Rectal smooth muscle tissue (tissue), 1 donor: ENCODE results near the gene TSHZ2.
"Not testable (repeated sequence)": the region's sequence is repeated elsewhere in the genome, so short reads cannot be mapped to it uniquely, and the experiment has no call there.

ENCODE experiments used
- H3K27ac ChIP-seq: one replicate; pipeline ENCODE4 v1.7.0; 2013; ENCODE audit warnings: low read depth, low read length, inconsistent platforms
- H3K27me3 ChIP-seq: one replicate; pipeline ENCODE4 v1.7.0; 2013; ENCODE audit warnings: low read length; ENCODE audit not compliant: control insufficient read depth, insufficient read depth
- H3K36me3 ChIP-seq: one replicate; pipeline ENCODE4 v1.7.0; 2013; ENCODE audit warnings: low read length; ENCODE audit not compliant: control insufficient read depth, insufficient read depth
- H3K4me1 ChIP-seq: one replicate; pipeline ENCODE4 v1.7.0; 2013; ENCODE audit warnings: low read length; ENCODE audit not compliant: control insufficient read depth, insufficient read depth
- H3K4me3 ChIP-seq: one replicate; pipeline ENCODE4 v1.7.0; 2013; ENCODE audit warnings: low read length
- H3K9ac ChIP-seq: one replicate; pipeline ENCODE4 v1.7.0; 2013; ENCODE audit warnings: low read length

TSHZ2 gene

DNA sequence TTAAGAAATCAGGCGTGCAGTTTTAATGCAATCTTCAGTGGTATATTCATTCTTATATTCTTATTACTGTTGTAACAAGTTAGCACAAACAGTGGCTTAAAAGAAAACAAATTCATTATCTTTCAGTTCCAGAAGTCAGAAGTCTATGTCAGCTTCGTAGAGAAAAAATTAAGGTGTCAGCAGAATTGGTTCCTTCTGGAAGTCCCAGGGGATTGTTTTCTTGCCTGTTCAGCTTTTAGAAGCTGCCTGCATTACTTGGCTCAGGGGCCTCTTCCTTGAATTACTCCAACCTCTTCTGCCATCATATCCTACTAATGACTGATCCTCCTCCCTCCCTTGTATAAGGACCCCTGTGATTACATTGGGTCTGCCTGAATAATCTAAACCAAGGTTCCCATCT, 377.6 kb downstream of the TSHZ2 start:
- Histone ChIP-seq H3K9ac (no peak overlapping the region), H3K27ac (no peak overlapping the region), H3K4me1 (no peaks in the 10 kb centered on the region), H3K36me3 (no peaks in the 10 kb centered on the region), H3K4me3 (no peak overlapping the region), H3K27me3 (no peaks in the 10 kb centered on the region)

- Histone ChIP-seq H3K9ac (no peak overlapping the region), H3K4me3 (no peak overlapping the region), H3K27me3 (no peaks in the 10 kb centered on the region), H3K4me1 (no peaks in the 10 kb centered on the region), H3K27ac (no peak overlapping the region), H3K36me3 (no peaks in the 10 kb centered on the region)
These were observed 380.7 kb downstream of the TSHZ2 start for GRCh38 chr20:53352727-53353440.

DNA sequence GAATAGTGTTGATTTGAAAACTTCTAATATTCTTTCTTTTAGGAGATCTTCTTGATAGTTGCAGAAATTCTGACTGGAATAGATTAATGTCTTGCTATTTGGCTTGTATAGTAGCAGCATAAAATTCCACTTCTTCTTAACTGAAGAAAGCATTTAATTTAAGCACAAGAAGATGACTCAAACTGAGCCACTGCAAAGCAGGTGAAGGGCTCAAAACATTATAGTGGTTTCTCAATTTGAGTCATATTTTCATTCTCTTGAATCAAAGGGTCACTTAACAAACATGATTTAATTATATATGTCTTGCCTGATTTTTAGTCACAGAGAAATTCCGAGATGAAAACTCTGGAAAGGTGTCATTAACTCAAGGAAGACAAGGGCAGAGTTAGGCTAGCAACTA, 382.2 kb downstream of the TSHZ2 start:
- no peak overlapping the region for H3K9ac ChIP-seq
- H3K27ac ChIP-seq: no peak overlapping the region
- no peaks in the 10 kb centered on the region for H3K27me3 ChIP-seq
- no peaks in the 10 kb centered on the region for H3K4me1 ChIP-seq
- H3K36me3 ChIP-seq: no peaks in the 10 kb centered on the region
- H3K4me3 ChIP-seq: no peak overlapping the region

- no peaks in the 10 kb centered on the region for H3K36me3 ChIP-seq
- no peak overlapping the region for H3K9ac ChIP-seq
- no peak overlapping the region for H3K27ac ChIP-seq
- no peaks in the 10 kb centered on the region for H3K27me3 ChIP-seq
- H3K4me3 ChIP-seq: no peak overlapping the region
- H3K4me1 ChIP-seq: no peaks in the 10 kb centered on the region
These were observed 383.6 kb downstream of the TSHZ2 start for GRCh38 chr20:53355790-53356189.

DNA sequence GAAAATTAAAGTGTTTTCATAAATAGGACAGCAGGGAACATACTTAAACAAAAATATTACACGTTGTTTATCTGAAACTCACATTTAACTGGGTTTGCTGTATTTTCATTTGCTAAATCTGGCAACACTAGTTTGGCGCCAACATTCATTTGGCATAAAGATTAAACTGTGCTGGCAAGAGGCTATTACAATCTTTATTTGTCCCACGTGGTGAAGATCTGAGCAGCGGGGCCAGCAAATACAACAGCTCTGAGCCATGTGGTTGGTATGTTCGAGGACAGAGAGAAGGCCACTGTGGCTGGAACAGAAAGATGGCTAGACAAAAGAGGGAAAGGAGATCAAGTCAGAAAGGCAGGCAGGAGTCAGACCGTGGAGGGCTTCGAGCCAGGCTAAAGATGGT, 387.3 kb downstream of the TSHZ2 start:
- Histone ChIP-seq H3K27ac (no peak overlapping the region), H3K4me1 (no peaks in the 10 kb centered on the region), H3K4me3 (no peak overlapping the region), H3K9ac (no peak overlapping the region), H3K36me3 (no peaks in the 10 kb centered on the region), H3K27me3 (no peaks in the 10 kb centered on the region)

DNA sequence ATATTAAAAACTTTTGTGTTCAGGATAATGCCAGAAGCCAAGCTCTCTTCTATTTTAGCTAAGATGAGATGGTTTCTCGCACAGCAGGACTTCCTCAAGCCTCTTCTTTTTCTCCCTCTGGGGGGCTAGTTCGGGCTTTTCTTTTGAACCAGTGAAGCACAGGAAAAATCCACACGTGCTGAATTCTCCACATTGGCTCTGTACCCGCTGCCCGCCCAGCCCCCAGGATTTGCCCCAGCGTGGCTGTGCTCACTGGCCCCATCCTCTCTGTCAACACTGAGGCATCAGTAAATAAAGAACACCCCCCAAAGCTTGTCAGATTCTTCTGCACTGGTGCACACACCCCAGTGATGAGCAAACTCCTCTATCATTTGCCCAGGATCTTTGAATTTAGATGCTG, 388.7 kb downstream of the TSHZ2 start:
- no peaks in the 10 kb centered on the region for H3K36me3 ChIP-seq
- no peak overlapping the region for H3K27ac ChIP-seq
- H3K4me3 ChIP-seq: no peak overlapping the region
- H3K4me1 ChIP-seq: no peaks in the 10 kb centered on the region
- no peak overlapping the region for H3K9ac ChIP-seq
- H3K27me3 ChIP-seq: no peaks in the 10 kb centered on the region

GRCh38 chr20:53362736-53363135, 390.6 kb downstream of the TSHZ2 start:
- Histone ChIP-seq H3K36me3 (no peaks in the 10 kb centered on the region), H3K4me1 (no peaks in the 10 kb centered on the region), H3K4me3 (no peak overlapping the region), H3K27me3 (no peaks in the 10 kb centered on the region), H3K27ac (no peak overlapping the region), H3K9ac (no peak overlapping the region)

DNA sequence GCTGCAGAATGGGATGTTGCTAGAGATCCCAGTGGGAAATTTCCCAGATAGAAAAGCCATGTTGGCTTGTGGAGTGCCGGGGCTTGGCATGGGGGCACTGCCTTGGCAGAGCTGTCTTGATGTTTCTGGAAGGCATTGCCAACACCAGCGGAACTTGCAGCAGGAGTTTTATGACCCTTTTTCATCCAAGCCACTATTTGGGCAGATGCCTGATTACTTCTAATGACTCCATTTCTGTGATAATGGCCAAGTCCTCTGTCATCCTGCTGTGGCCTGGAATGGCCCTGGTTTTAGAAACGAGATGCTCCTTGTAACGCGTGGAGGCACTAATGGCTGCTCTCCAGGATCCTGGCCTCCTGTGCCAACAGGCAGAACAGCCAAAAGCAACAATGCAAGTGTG, 392.5 kb downstream of the TSHZ2 start:
- no peak overlapping the region for H3K27ac ChIP-seq
- H3K36me3 ChIP-seq: no peaks in the 10 kb centered on the region
- H3K27me3 ChIP-seq: no peaks in the 10 kb centered on the region
- H3K9ac ChIP-seq: no peak overlapping the region
- no peak overlapping the region for H3K4me3 ChIP-seq
- no peaks in the 10 kb centered on the region for H3K4me1 ChIP-seq

GRCh38 chr20:53365076-53365475, 392.9 kb downstream of the TSHZ2 start:
- no peaks in the 10 kb centered on the region for H3K36me3 ChIP-seq
- H3K27me3 ChIP-seq: no peaks in the 10 kb centered on the region
- no peak overlapping the region for H3K9ac ChIP-seq
- no peak overlapping the region for H3K27ac ChIP-seq
- no peaks in the 10 kb centered on the region for H3K4me1 ChIP-seq
- H3K4me3 ChIP-seq: no peak overlapping the region

DNA sequence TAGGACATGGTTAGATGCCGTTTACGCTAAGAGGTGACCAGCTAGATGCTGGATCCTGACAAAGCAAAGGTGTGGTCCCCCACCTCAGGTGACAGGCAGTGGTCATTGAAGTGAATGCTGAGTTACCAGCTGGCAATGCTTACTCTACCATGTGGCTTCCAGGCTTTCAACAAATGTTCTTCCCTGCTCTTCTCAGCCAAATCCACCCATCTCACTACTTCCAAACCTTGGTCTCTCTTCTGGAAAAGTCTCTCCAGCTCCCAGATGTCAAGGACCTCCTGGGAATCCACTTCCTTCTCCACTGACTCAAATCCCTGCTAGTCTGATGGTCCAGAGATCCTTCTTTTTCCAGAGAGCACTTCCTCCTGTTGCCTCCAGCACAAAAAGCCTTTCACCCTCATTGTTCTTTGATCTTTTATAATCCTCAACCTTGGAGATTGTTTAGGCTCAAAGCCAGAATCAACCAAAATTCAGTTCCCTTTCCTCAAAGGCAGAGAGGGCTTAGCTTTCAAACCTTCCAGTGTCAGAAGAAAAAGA, 393.4 kb downstream of the TSHZ2 start:
- H3K4me1 ChIP-seq: no peaks in the 10 kb centered on the region
- no peak overlapping the region for H3K4me3 ChIP-seq
- H3K27ac ChIP-seq: no peak overlapping the region
- H3K36me3 ChIP-seq: no peaks in the 10 kb centered on the region
- no peak overlapping the region for H3K9ac ChIP-seq
- H3K27me3 ChIP-seq: no peaks in the 10 kb centered on the region

GRCh38 chr20:53366928-53367327, 394.8 kb downstream of the TSHZ2 start:
- not testable (repeated sequence) for H3K27me3 ChIP-seq, H3K36me3 ChIP-seq

DNA sequence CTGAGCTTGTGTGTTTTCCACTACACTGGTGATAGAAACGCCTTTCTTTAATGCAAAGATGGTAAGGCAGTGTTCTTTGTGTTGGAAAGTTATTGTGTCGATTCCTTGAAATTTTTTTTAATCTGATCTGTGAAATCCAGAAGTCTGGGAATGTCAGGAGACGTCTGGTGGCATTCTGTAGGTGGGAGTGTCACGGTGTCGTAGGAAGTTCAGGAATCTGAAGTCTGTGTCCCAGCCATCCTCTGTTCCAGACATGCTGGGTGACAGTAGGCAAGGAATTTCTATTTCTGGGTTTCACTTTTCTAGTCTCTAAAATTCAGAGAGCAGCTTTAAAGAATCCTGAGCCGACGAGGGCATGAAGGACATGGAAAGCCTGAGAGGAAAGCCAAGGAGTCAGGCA, 397.7 kb downstream of the TSHZ2 start:
- H3K36me3 ChIP-seq: no peaks in the 10 kb centered on the region
- H3K4me3 ChIP-seq: no peak overlapping the region
- H3K4me1 ChIP-seq: no peaks in the 10 kb centered on the region
- no peak overlapping the region for H3K27ac ChIP-seq
- H3K27me3 ChIP-seq: no peaks in the 10 kb centered on the region
- no peak overlapping the region for H3K9ac ChIP-seq

More at GRCh38 chr20:53366928-53367327, 394.8 kb downstream of the TSHZ2 start:
- not testable (repeated sequence) for H3K27ac ChIP-seq, H3K4me3 ChIP-seq, H3K4me1 ChIP-seq, H3K9ac ChIP-seq

DNA sequence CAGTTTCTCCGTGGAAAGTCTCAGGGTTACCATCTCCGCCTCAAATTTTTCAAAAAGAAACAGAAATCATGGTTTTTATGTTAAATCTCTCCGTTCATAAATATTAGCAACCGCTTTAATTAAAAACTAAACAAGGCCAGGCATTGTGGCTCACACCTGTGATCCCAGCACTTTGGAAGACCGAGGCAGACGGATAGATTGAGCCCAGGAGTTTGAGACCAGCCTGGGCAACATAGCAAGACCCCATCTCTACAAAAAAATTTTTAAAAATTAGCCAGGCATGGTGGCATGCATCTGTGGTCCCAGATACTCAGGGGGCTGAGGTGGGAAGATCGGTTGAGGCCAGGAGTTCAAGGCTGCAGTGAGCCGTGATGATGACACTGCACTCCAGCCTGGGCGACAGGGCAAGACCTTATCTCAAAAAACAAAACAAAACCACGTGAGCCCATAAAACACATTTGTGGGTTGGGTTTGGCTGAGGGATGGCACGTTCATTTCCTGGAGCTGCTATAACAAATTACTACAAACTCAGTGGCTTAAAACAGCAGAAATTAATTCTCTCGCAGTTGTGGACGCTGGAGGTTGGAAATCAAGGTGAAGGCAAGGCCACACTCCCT, 398.3 kb downstream of the TSHZ2 start:
- no peaks in the 10 kb centered on the region for H3K4me1 ChIP-seq
- H3K9ac ChIP-seq: no peak overlapping the region
- H3K4me3 ChIP-seq: no peak overlapping the region
- H3K36me3 ChIP-seq: no peaks in the 10 kb centered on the region
- no peak overlapping the region for H3K27ac ChIP-seq
- no peaks in the 10 kb centered on the region for H3K27me3 ChIP-seq
